HuH-7 (cell line): ENCODE measurements around the gene CASP10.
"Not testable (repeated sequence)": the region's sequence is repeated elsewhere in the genome, so short reads cannot be mapped to it uniquely, and the experiment has no call there.

Experiments used
- DNase-seq: peaks from one replicate; pipeline ENCODE4 v3.0.0; 2011; ENCODE audit warnings: low spot score

The CASP10 gene

DNA sequence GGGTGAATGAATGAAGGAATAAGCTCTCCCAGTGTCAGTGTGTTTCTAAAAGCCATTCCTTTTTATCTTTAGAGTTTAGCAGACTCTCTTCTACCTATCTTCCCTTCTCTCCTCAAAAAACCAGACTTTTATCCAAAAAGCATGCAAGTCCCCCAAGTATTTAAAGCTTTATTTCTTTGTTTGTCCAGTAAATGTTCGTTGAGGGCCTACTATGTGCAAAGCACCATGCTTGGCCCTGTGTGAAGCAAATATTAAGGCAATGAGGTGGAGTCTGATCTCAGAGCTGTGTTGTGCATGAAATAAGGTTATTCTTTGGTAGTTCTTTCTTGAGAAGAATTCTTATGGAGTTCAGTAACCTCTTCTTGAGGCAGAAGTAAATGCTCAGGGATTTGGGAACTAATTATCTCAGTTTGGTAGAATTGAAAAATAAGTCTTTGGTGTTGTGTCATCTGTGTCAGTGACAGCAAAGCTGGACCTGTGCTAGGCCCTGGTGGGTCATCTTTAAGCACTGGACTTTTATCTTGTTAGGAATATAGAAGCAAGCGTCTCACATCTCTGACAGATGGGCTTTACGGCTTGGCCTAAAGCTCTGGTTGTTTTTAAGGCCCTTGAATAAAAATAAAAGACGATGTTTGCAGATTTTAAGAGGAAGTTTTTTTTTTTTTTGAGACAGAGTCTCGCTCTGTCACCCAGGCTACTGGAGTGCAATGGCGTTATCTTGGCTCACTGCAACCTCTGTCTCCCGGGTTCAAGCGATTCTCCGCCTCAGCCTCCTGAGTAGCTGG, 28.1 kb upstream of the CASP10 start:
- no peak for DNase-seq

DNA sequence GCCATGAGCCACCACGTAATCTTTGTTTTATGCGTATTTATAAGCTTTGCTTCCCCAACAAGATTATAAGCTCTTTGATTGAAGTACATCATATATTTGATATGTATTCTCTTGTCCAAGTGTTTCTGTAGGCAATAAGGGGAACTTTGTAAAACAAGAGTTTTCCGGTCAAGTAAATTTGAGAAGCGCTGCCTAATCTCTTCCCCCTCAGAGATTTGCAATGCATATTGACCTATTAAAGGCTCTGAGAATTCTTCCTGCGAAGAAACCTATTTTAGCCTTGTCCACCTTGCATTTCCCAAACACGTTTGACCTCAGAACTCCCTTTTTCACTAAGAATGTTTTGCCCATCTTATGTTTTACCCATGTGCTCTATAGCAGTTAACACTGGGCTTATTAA, 26.9 kb upstream of the CASP10 start:
- DNase-seq, result no peak

DNA sequence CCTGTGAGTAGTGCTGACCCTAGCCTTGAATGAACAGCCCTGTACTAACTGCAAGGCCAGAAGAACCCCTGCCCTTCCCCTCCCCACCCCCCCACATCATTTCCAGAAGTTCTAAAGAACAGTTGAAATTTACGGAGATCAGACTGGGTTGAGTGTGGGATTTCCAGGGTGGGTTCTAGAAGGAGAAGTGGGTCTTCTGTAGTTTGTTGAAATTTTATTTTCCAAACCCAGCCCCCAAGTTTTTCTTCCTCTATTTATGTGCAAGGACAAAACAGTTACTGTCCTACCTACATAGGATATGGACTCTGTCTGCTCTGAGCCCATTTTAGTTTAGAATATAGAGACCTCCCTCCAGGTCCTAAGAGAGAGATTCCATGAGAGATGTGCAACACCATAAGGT, 26.3 kb upstream of the CASP10 start:
- DNase-seq, result no peak

DNA sequence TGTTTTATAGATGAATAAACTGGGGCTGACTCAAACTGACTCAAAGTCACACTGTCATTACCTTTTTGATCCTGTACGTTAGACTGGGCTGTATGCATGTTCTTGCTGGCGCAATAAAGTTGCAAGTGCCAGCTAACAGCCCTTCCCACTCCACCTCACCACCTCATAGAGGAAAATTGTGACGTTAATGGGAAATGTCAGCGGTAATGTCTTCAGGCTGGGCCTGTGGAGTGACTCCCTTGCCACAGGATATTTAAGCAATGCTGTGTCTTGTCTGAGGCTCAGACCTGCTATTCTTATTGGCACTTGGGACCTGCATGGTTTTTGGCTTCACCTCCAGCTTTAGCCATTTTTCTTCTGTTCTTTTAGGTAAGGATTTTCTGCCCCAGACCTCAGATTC, 25.2 kb upstream of the CASP10 start:
- DNase-seq, result no peak

DNA sequence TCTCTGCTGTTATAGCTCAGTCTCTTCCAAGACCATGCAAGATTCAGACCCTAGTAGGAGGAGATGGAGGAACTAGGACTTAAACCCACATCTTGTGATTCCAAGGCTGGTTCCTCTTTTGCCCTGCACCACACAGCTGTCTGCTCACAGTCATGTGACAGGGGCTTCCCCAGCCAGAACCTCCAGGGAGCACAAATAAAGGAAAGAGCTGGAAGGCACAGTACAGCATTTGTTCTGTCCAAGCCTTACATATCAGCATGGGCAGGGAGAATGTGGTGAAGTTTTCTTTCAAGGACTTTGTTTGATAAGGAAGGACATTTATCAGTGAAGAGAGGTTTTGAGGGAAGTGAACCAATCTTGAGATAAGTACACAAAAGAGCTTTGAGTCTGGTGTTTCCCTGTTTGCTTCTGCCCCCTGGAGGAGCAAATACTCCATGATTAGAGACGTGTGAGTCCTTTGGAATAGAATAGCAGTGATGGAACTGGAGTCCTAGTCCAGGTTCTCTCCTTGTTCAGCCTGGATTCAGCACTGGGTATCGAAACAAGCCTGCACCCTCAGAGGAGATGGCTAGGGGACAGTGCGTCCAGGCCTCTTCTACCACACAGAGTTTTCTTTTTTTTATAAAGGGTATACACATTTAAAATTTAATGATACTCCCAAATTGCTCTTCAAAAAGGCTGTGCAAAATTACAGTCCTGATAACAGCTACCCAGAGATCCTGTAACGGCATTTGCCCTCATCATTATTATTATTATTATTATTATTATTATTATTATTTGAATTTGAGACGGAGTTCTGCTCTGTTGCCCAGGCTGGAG, 24.6 kb upstream of the CASP10 start:
- DNase-seq, result peak; percentile 87

DNA sequence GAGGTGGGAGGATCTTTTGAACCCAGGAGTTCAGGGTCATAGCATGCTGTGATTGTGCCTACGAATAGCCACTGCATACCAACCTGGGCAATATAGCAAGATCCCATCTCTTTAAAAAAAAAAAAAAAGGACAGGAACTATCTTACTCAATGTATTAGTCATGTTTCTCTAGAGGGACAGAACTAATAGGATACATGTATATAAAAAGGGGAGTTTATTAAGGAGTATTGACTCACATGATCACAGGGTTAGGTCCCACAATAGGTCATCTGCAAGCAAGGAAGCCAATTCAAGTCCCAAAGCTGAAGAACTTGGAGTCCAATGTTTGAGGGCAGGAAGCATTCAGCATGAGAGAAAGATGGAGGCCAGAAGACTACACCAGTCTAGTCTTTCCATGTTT, 18.8 kb upstream of the CASP10 start:
- DNase-seq, result no peak

DNA sequence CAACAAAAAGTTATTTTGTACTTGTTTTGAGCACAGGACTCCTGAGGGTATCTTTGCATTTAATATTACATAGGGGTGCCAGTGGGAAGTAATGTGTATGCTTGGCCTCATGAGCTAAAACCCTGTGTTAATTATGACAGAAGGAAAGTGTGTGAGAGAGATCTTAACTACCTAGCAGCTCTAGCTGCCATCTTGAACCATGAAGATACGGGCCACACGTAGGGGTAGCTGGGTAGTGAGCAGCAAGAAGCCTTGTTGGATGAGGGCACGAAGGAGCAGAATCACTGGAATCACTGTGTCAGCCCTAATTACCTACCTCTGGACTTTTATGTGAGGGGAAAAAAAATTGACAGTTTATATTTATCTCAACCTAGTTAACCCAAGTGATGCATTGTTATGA, 15.4 kb upstream of the CASP10 start:
- no peak for DNase-seq

DNA sequence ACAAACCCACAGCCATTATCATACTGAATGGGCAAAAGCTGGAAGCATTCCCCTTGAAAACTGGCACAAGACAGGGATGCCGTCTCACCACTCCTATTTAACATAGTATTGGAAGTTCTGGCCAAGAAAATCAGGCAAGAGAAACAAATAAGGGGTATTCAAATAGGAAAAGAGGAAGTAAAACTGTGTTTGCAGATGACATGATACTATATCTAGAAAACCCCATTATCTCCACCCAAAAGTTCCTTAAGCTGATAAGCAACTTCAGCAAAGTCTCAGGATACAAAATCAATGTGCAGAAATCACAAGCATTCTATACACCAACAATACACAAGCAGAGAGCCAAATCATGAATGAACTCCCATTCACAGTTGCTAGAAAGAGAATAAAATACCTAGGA, 14.4 kb upstream of the CASP10 start:
- not testable (repeated sequence) for DNase-seq

DNA sequence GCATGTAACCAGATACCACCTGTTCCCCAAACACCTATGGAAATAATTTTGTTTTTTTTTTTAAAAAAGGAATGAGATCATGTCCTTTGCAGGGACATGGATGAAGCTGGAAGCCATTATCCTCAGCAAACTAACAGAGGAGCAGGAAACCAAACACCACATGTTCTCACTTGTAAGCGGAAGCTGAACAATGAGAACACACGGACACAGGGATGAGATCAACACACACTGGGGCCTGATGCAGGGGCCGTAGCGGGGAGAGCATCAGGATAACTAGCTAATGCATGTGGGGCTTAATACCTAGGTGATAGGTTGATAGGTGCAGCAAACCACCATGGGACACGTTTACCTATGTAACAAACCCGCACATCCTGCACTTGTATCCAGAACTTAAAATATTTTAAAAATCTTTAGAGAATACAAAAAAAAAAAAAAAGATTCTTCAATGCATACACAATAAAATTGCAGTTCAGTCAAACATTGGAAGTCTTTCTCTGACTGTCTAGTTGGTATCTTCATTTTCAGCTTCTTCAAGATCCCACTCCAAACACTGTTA, 11.6 kb upstream of the CASP10 start:
- no peak for DNase-seq

DNA sequence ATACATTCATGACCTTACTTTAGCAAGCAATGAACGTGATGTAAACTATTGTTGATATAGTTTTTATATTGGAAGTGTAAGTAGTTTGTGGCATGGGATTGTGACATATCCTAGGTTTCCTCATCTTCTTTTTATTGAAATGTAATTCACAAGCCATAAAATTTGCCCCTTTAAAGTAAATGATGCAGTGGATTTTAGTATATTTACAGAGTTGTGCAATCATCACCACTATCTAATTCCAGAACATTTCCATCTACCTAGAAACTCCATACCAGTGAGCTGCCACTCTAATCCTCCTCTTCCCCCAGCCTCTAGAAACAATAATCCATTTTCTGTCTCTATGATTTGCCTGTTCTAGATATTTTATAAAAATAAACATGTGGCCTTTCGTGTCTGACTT, 10.7 kb upstream of the CASP10 start:
- DNase-seq, result no peak

DNA sequence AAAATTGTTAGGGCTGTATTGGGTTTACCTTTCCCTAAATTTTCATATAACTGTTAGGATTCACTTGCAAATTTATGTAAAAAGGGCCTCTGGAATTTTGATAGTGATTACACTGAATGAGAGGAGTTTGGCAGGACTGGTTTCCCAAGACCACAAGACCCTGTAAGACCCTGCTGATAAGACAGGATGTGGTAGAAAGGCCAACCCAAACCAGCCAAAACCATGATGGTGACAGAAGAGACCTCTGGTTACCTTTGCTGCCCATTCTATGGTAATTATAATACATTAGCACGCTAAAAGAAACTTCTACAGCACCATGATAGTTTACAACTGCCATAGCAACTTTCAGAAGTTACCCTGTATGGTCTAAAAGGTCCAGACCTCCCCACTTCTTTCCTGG, 8.3 kb upstream of the CASP10 start:
- no peak for DNase-seq

DNA sequence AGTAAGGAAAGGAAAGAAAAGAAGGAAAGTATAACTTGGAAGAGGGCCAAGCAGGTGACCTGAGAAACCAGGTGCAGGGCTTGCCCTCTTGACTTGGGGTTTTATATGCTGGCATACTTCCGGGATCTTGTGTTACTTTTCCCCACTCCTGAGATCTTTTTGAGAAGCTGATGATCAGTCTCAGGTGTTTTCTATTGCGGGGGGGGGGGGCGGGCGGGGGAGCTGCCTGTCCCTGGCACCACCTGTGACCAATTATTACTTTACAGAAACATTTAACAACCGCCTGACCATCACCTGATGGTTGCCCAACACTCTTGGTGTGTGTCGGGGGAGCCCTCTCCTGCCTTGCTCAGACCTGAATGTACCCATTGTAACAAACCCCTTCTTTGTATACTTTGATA, 6.9 kb upstream of the CASP10 start:
- no peak for DNase-seq

DNA sequence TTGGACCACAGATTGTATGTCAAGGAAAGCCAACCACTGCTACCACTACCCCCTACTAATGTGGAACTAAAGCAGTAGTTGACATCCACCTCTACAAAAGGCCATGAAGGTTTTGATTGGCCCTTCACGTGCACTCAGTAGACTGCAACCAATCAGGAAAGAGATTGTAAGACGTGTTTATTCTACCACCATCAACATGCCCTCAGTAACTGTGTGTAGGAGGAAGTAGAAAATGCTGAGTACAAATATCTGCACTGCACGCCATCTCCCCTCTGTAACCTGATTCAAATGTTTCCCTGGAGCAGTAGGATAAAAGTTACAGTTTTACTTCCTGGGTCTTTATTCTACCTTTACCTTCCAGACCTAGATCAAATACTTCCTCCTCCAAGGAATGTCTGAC, 2.9 kb upstream of the CASP10 start:
- no peak for DNase-seq

DNA sequence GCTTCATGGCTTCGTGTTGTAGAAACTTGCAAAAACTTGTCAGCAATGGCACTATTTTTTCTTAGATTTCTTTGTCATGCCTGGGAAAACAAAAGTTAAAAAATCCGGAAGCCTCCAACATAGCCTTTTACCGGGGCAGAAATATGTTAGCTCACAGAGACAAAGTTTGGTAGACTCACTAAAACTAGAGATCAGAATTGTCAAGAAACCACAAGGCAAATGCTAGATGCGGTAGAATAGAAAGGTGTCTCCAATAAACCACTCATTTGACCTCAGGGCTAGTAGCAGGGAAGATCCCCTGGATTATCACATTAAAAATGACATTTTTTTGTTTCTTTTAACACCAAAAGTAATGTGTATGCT, 405 bp downstream of the CASP10 start:
- DNase-seq, result no peak

DNA sequence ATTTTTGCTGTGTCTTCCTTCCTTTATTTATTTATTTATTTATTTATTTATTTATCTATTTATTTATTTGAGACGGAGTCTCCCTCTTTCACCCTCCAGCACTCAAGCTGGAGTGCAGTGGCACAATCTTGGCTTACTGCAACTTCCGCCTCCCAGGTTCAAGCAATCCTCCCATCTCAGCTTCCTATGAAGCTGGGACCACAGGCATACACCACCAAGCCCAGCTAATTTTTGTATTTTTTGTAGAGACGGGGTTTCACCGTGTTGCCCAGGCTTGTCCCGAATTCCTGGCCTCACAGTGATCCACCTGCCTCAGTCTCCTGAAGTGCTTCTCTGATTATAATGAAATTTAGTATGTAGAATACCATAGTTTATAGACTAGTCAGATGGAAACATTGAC, 894 bp downstream of the CASP10 start:
- not testable (repeated sequence) for DNase-seq

DNA sequence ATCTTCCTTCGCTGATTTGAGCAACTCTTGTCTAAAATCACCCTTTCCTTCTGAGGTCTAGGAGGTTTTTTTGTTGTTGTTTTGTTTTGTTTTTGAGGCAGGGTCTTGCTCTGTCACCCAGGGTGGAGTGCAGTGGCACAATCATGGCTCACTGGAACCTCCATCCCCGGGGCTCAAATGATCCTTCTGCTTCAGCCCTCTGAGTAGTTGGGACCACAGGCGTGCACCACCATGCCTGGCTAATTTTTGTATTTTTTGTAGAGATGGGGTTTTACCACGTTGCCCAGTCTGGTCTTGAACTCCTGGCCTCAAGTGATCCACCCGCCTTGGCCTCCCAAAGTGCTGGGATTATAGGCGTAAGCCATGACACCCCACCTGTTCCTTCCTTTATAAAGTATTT, 1.3 kb downstream of the CASP10 start:
- DNase-seq, result not testable (repeated sequence)

DNA sequence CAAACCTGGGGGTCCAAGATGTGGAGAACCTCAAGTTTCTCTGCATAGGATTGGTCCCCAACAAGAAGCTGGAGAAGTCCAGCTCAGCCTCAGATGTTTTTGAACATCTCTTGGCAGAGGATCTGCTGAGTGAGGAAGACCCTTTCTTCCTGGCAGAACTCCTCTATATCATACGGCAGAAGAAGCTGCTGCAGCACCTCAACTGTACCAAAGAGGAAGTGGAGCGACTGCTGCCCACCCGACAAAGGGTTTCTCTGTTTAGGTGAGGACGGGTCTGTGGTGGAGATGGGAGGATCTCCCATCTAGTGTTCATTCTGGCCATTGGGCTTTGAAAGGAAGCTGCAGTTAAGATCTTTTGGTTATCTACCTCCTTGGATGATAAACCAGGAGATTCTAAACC, 2.9 kb downstream of the CASP10 start:
- DNase-seq, result no peak

DNA sequence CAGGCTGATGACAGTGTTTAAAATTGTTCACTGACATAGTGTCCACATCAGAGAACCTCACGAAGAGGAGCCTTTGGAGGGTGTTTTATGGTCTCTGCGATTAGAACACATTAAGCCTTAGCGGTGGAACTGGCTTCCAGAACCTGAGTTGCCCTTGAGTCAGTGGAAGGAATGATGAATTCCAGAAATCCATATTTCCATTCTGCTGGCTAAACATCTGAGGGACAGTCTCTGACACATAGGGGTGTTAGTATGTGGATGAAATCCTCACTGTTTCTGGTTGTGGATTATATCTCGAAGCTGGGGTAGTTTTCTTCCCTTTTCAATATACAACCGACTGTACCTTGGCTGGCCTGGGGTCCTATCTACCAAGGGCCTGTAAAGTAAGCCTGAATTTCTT, 4.0 kb downstream of the CASP10 start:
- no peak for DNase-seq

DNA sequence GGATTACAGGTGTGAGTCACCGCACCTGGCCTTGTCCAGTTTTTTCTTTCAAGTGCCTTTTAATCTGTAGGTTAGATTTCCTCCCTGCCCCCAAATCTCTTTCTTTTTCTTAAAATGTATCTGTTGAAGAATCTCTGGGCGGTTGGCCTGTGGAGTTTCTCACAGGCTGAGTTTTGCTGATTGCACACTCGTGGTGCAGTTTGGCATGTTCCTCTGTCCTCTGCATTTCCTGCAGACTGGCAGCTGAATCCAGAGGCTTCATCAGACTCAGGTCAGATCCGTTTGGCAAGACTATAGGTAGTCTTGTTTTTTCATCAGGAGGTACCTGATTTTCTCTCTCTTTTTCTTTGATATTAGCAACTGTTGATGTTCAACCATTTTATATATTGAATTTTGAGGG, 5.5 kb downstream of the CASP10 start:
- DNase-seq, result no peak

DNA sequence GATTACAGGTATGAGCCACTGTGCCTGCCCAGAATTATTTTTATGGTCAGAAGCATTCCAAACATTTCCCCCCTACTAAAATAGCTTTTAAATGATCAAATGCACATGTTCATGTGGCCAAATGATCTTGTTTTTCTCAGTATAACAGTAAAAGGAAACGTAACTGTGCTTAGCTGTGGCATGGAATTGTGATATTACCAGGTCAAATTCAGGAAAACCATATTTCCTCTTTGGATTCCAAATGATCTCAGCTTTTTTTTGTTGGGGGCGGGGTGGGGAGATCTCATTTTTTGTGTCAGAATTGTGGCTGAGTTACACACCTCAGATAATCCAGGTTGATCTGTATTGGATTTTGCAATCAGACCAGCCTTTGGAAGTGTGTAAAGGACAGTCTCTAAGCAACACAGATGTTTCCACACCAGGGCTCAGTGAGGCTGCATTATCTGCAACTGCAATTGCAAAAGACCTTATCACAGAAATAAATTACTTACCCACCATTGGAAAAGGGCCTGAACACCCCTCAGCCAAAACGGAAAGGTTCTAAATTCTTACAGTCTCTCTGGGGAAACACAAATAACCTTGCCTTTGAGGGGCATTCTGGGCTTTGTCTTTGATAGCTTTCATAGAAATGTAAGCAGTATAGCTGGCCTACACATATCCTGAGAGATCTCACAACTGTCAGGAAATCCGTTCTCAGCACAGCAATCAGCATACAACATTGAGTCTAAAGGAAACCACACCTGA, 8.4 kb downstream of the CASP10 start:
- DNase-seq, result peak; percentile 36

DNA sequence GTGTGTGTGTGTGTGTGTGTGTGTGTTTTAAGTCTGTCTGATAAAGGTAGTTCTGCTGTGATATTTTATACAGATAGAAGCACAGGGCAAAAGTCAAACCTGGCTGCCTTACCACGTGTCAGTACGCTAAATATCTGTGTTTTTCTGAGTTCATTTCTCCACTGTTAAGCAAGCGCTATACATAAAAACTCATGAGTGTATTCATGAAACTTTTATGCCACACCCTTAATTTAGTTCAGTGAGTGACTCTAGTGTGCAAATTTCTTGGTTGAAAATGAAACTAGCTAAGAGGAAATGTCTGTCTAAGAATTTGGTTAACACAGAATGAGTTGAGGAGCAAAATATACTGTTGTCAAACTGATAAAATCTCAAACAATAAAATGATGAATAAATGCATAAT, 11.2 kb downstream of the CASP10 start:
- DNase-seq, result no peak

DNA sequence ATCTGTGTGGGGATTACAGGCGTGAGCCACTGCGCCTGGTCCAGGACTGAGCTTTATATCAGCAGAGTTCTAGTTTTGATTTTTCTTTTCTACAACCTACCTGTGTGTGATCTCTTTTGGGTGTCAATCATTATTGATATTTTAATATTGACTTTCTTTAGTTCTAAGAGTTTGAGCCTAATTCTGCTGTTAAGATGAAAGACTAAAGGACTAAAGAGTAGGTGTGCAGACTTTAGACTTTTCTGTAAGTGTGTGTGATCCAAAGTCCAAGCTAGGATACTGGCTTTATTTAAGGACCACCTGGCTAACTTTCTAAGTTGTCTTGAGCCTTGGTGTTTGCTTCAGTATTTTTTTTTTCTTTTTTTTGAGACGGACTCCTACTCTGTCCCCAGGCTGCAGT, 12.4 kb downstream of the CASP10 start:
- DNase-seq, result no peak

DNA sequence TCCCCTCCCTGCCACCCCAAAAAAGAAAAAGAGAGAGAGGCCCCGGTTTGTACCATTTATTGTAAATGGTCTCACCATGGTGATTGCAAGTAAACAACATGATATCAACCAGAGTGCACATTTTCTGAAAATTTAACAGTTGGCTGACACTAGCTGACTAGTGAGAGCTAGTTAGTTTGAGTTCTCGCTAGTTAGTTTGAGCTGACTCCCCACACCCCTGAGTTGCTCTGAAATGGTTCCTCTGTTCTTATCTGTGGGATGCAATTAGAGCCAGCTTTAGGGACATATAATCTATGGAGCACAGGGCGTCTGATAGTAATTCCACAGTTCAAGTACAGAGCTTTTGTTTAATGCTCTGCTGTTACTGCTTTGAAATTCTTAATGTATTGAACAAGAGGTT, 13.1 kb downstream of the CASP10 start:
- DNase-seq, result no peak
